HepG2 (cell line): Measurements from ENCODE around the gene DNAJC18. TPM values are rescaled to one million over a fixed set of nuclear protein-coding genes. Genes with fewer than 3 reads are reported as not detected.
A peak's percentile ranks its signal among the peaks of the same experiment; 100 is the strongest.

ENCODE experiments used
- AFF4 ChIP-seq: sonication (generic); formaldehyde crosslinking; IDR thresholded peaks from 2 replicates; pipeline ENCODE4 v1.4.0; 2020; ENCODE audit warnings: missing genetic modification reagents
- BRCA1 ChIP-seq: sonication (generic); formaldehyde crosslinking; IDR thresholded peaks from 2 replicates; pipeline ENCODE4 v1.4.0; 2020; ENCODE audit warnings: missing genetic modification reagents
- DPF2 ChIP-seq: sonication (generic); formaldehyde crosslinking; IDR thresholded peaks from 2 replicates; pipeline ENCODE4 v1.4.0; 2020; ENCODE audit warnings: mild to moderate bottlenecking, low read depth, missing genetic modification reagents, borderline replicate concordance
- ETV6 ChIP-seq: sonication (generic); formaldehyde crosslinking; conservative IDR thresholded peaks from 2 replicates; pipeline ENCODE4 v1.4.0; 2020; ENCODE audit warnings: missing genetic modification reagents
- EZH2 ChIP-seq: conservative IDR thresholded peaks from 2 replicates; pipeline ENCODE4 v1.6.1; 2012; ENCODE audit warnings: mild to moderate bottlenecking, low read depth, low read length, moderate library complexity
- FOXP1 ChIP-seq, 2 experiments: fragments of 450-650 bp in 1 of 2; IDR thresholded peaks; 2 replicates each; pipeline ENCODE4 v1.6.1; 2017 to 2018; ENCODE audit warnings: antibody characterized with exemption in 1 of 2
- GATAD2A ChIP-seq: IDR thresholded peaks from 2 replicates; pipeline ENCODE4 v1.6.1; 2016
- HDAC2 ChIP-seq: sonication (generic); formaldehyde crosslinking; IDR thresholded peaks from 2 replicates; pipeline ENCODE4 v1.4.0; 2020; ENCODE audit warnings: missing genetic modification reagents
- MAFG ChIP-seq: sonication (generic); formaldehyde crosslinking; IDR thresholded peaks from 2 replicates; pipeline ENCODE4 v1.5.1; 2020; ENCODE audit warnings: mild to moderate bottlenecking, missing genetic modification reagents
- MTA3 ChIP-seq: sonication (generic); formaldehyde crosslinking; IDR thresholded peaks from 2 replicates; pipeline ENCODE4 v1.4.0; 2020; ENCODE audit warnings: missing genetic modification reagents
- NR3C1 ChIP-seq: sonication (generic); formaldehyde crosslinking; IDR thresholded peaks from 2 replicates; pipeline ENCODE4 v1.4.0; 2020; ENCODE audit warnings: missing genetic modification reagents
- RBAK ChIP-seq: sonication (generic); formaldehyde crosslinking; IDR thresholded peaks from 2 replicates; pipeline ENCODE4 v1.5.1; 2020; ENCODE audit warnings: mild to moderate bottlenecking, missing genetic modification reagents
- RCOR2 ChIP-seq: IDR thresholded peaks from 2 replicates; pipeline ENCODE4 v1.6.1; 2016; ENCODE audit warnings: missing biosample characterization, missing genetic modification reagents
- SAFB2 ChIP-seq: sonication (generic); formaldehyde crosslinking; IDR thresholded peaks from 2 replicates; pipeline ENCODE4 v1.5.1; 2020; ENCODE audit warnings: missing genetic modification reagents, low read depth, mild to moderate bottlenecking, borderline replicate concordance
- TCF12 ChIP-seq, 2 experiments: fragments of 450-650 bp in 1 of 2; sonication (generic) in 1 of 2; formaldehyde crosslinking in 1 of 2; IDR thresholded peaks; 2 replicates each; pipeline versions ENCODE4 v1.6.1 to v1.8.0; 2017 to 2022; ENCODE audit warnings: antibody characterized with exemption in 1 of 2, mild to moderate bottlenecking in 1 of 2, missing genetic modification reagents in 1 of 2, moderate library complexity in 1 of 2
- TEAD3 ChIP-seq: optimal IDR thresholded peaks from 2 replicates; pipeline ENCODE3; 2016; ENCODE audit warnings: borderline replicate concordance
- ZBTB42 ChIP-seq: sonication (generic); formaldehyde crosslinking; IDR thresholded peaks from 2 replicates; pipeline ENCODE4 v1.5.0; 2020; ENCODE audit warnings: mild to moderate bottlenecking, missing genetic modification reagents
- ZMYM3 ChIP-seq: sonication (generic); formaldehyde crosslinking; IDR thresholded peaks from 2 replicates; pipeline ENCODE4 v1.5.1; 2020; ENCODE audit warnings: mild to moderate bottlenecking, missing genetic modification reagents
- ZNF329 ChIP-seq: sonication (generic); formaldehyde crosslinking; IDR thresholded peaks from 2 replicates; pipeline ENCODE4 v1.9.0; 2021; ENCODE audit warnings: low read depth, mild to moderate bottlenecking, missing genetic modification reagents
- ZNF496 ChIP-seq: sonication (generic); formaldehyde crosslinking; IDR thresholded peaks from 2 replicates; pipeline ENCODE4 v1.8.1; 2023; ENCODE audit warnings: mild to moderate bottlenecking, moderate library complexity, missing genetic modification reagents; ENCODE audit not compliant: insufficient replicate concordance
- ZNF570 ChIP-seq: sonication (generic); formaldehyde crosslinking; IDR thresholded peaks from 2 replicates; pipeline ENCODE4 v1.4.0; 2020; ENCODE audit warnings: mild to moderate bottlenecking, missing genetic modification reagents, borderline replicate concordance
- ZNF670 ChIP-seq: sonication (generic); formaldehyde crosslinking; IDR thresholded peaks from 2 replicates; pipeline ENCODE4 v1.8.0; 2022; ENCODE audit warnings: mild to moderate bottlenecking, missing genetic modification reagents, borderline replicate concordance
- polyA plus RNA-seq, 8 experiments: library from polyadenylated mRNA; depleted of rRNA in 3 of 8; stranded (reverse) in 7 of 8; unstranded in 1 of 8; fragments of >200 nt; fragmentation: Illumina TruSeq in 4 of 8; extraction: Trizol in 4 of 8; gene quantifications; 2 replicates each; pipeline versions ENCODE4 v1.2.1 to v1.2.3, GENCODE V29; 2011 to 2016; ENCODE audit warnings: low read depth in 4 of 8, missing spikeins in 1 of 8, mixed read lengths in 1 of 8; ENCODE audit not compliant: insufficient read depth in 1 of 8
- total RNA-seq, 5 experiments: library from RNA; depleted of rRNA; stranded (reverse); fragments of >200 nt; fragmentation: Illumina TruSeq; extraction: Trizol; gene quantifications; 2 replicates each; pipeline ENCODE4 v1.2.3, GENCODE V29; 2016; ENCODE audit warnings: low read depth in 1 of 5
- TF ChIP-seq, protein P1 (sequence below): sonication (generic); formaldehyde crosslinking; IDR thresholded peaks from 2 replicates; pipeline ENCODE4 v1.4.0; 2020; ENCODE audit warnings: missing genetic modification reagents
- TF ChIP-seq, protein P2 (sequence below): IDR thresholded peaks from 2 replicates; pipeline ENCODE4 v1.6.1; 2016; ENCODE audit warnings: low read depth, borderline replicate concordance
- TF ChIP-seq, protein P3 (sequence below): sonication (generic); formaldehyde crosslinking; IDR thresholded peaks from 2 replicates; pipeline ENCODE4 v1.4.0; 2020; ENCODE audit warnings: mild to moderate bottlenecking, missing genetic modification reagents

Gene DNAJC18
- total and polyA plus RNA-seq, 2 of the 13 experiments (the other 11 are each of a cell fraction or from before 2014, with no cell fraction given) = 6.5 to 6.6 TPM

DNA sequence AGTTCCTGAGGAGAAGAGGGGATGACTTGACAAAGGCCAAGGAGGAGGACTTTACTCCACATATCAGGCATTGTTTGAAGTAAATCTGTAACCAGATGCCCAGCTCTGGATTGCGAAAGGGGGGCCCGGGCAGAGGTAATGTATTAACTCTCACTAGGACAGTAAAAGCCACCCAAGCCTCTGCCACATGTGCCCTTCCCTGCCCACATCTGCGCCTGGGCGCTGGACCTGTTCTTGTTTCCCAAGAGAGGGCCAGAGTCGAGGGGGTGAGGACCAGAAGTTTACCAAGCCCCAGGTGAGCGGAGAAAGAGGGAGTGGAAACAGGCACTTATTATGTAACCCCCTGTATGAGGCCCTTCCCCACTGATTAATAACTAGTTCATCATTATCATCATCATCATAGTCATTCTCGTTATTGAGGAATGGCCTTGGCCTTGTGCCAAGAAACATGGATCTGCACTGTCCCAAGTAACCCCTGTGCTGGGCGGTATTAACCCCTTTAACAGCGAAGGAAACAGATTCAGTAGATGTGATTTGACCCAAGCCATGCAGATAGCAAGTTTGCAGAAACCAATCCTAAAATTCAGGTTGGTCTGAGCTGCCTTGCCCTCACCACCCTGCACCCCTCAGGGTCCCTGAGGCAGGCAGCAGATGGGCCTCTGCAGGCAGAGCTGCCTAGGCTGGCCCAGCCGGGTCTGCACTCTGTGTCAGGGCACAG is 55.9 kb downstream of the DNAJC18 start, which contains the start of gene SLC23A1 (continued):
- TF ChIP-seq AFF4 (no peak), ZNF670 (no peak), BRCA1 (no peak), ZMYM3 (CRISPR knock-in tag) (no peak), MTA3 (CRISPR knock-in tag) (no peak), HDAC2 (CRISPR knock-in tag) (peak; percentile 42; the same call in 1 of the 2 replicates), DPF2 (CRISPR knock-in tag) (no peak), NR3C1 (CRISPR knock-in tag) (no peak), ETV6 (CRISPR knock-in tag) (no peak), ZNF570 (CRISPR knock-in tag) (no peak), ZNF329 (no peak), ZNF496 (no peak), TCF12 (IDR thresholded peaks at IDR 0.05) (no peak), TCF12 (CRISPR knock-in tag; IDR thresholded peaks at IDR 0.05) (no peak), EZH2 (no peak), GATAD2A (CRISPR knock-in tag) (peak; percentile 74), RBAK (CRISPR knock-in tag) (no peak), ZBTB42 (CRISPR knock-in tag) (no peak), SAFB2 (CRISPR knock-in tag) (no peak), FOXP1 (IDR thresholded peaks at IDR 0.05) (no peak), FOXP1 (CRISPR knock-in tag; IDR thresholded peaks at IDR 0.05) (peak; percentile 19; the same call in 1 of the 2 replicates), TEAD3 (CRISPR knock-in tag) (peak; percentile 57), MAFG (no peak), RCOR2 (CRISPR knock-in tag) (no peak)
- TF ChIP-seq, protein P1, sequence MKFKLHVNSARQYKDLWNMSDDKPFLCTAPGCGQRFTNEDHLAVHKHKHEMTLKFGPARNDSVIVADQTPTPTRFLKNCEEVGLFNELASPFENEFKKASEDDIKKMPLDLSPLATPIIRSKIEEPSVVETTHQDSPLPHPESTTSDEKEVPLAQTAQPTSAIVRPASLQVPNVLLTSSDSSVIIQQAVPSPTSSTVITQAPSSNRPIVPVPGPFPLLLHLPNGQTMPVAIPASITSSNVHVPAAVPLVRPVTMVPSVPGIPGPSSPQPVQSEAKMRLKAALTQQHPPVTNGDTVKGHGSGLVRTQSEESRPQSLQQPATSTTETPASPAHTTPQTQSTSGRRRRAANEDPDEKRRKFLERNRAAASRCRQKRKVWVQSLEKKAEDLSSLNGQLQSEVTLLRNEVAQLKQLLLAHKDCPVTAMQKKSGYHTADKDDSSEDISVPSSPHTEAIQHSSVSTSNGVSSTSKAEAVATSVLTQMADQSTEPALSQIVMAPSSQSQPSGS (CRISPR knock-in tag) = 0 out of 2 replicates have a peak, but pooled peaks have one; percentile 26
- TF ChIP-seq, protein P2, sequence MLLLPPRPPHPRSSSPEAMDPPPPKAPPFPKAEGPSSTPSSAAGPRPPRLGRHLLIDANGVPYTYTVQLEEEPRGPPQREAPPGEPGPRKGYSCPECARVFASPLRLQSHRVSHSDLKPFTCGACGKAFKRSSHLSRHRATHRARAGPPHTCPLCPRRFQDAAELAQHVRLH (CRISPR knock-in tag) = 0 out of 2 replicates have a peak, but pooled peaks have one; percentile 13
- TF ChIP-seq, protein P3, sequence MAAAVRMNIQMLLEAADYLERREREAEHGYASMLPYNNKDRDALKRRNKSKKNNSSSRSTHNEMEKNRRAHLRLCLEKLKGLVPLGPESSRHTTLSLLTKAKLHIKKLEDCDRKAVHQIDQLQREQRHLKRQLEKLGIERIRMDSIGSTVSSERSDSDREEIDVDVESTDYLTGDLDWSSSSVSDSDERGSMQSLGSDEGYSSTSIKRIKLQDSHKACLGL (CRISPR knock-in tag) = no peak
